ENCODE data around the gene KRT6C. TPM values are rescaled to one million over a fixed set of nuclear protein-coding genes. Genes with fewer than 3 reads are reported as not detected.

KRT6C gene
- total RNA-seq, 4 donors from 2014 or later = not detected

- no peak overlapping the region for H3K4me3 ChIP-seq
- no peaks in the 10 kb centered on the region for H3K36me3 ChIP-seq
- no peak for DNase-seq (ENCODE audit: extremely low spot score)
- 90% methylated on average over 1 of the region's 1 CpG for WGBS
- TF ChIP-seq CTCF (IDR thresholded peaks at IDR 0.05) = no peak
- no peak for TF ChIP-seq EP300 (IDR thresholded peaks at IDR 0.05)
- no peak for TF ChIP-seq POLR2A (IDR thresholded peaks at IDR 0.05; ENCODE audit: low read depth)
- no peak for TF ChIP-seq POLR2AphosphoS5 (IDR thresholded peaks at IDR 0.05)
- H3K9me3 ChIP-seq = no peaks in the 10 kb centered on the region
- no peaks in the 10 kb centered on the region for H3K27me3 ChIP-seq
- intact Hi-C loops (cut with DNase I) = no loop called here
- peaks cover 2 to 36% (median 30%) of the 10 kb centered on the region in 4 donors for H3K4me1 ChIP-seq
- H3K27ac ChIP-seq (replicated peaks in 1 of 4) = no peak overlapping the region
Observed at GRCh38 chr12:52419656-52420055, 53.9 kb downstream of the KRT6C start.

DNA sequence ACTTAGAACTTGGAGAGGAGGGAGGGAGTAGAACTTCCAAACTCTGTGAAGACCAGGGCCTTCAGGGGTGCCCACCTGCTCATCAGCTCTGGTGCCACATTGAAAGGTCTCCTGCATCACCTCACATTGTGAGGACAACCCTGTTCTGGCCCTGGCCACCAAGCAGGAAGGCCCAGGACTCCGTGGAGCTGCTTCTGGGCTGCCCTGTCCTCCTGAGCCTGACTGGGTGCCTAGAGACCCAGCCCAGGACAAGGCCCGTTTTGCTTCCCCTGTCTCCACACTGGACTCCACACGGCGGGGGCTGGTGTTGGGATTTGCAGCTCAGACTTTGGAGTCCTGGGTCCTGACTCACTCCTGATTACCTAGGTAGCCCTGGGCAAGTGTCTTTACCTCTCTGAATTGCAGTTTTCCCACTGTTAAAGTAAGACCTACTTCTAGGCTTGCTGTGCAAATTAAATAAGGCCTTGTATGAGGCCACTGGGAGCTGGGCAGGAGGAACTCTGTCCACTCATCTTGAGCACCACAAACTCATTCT lies 55.0 kb downstream of the KRT6C start:
- no peak overlapping the region for H3K27ac ChIP-seq (replicated peaks in 1 of 4)
- H3K4me3 ChIP-seq = no peak overlapping the region
- DNase-seq (ENCODE audit: extremely low spot score) = no peak
- no peaks in the 10 kb centered on the region for H3K27me3 ChIP-seq
- intact Hi-C loops (cut with DNase I) = no loop called here
- no peaks in the 10 kb centered on the region for H3K9me3 ChIP-seq
- H3K36me3 ChIP-seq = no peaks in the 10 kb centered on the region
- TF ChIP-seq POLR2A (IDR thresholded peaks at IDR 0.05; ENCODE audit: low read depth) (no peak), CTCF (IDR thresholded peaks at IDR 0.05) (no peak), EP300 (IDR thresholded peaks at IDR 0.05) (no peak), POLR2AphosphoS5 (IDR thresholded peaks at IDR 0.05) (no peak)
- peaks cover under 1 to 27% (median 24%) of the 10 kb centered on the region in 4 donors for H3K4me1 ChIP-seq
- WGBS = 100% methylated on average over 1 of the region's 4 CpGs

Other genes starting within 250 kb of the KRT6C start
- 1 to 10 TPM in 3 of 4 donors, under 1 TPM in 1; 0.83 to 8.4 (median 4.5) TPM for gene KRT7, start 240.6 kb downstream of the KRT6C start, total RNA-seq
- under 1 TPM in 2 of 4 donors, not detected in 2; 0.29 to 0.33 TPM for gene KRT86, start 199.2 kb downstream of the KRT6C start, total RNA-seq
- under 1 TPM in 2 of 4 donors, not detected in 2; 0.19 to 0.42 TPM for gene KRT81, start 182.3 kb downstream of the KRT6C start, total RNA-seq
- not detected for gene KRT83, start 152.4 kb downstream of the KRT6C start, total RNA-seq
- gene KRT85, start 106.3 kb downstream of the KRT6C start, total RNA-seq = not detected
- not detected for gene KRT84, start 88.2 kb downstream of the KRT6C start, total RNA-seq
- not detected for gene KRT82, start 67.5 kb downstream of the KRT6C start, total RNA-seq
- gene KRT75, start 39.4 kb downstream of the KRT6C start, total RNA-seq = not detected
- not detected for gene KRT6B, start 21.7 kb downstream of the KRT6C start, total RNA-seq
- 1 to 10 TPM in 1 of 4 donors, not detected in 3; 5.4 TPM for gene KRT6A, start 19.5 kb upstream of the KRT6C start, total RNA-seq
- 1 to 10 TPM in 1 of 4 donors, under 1 TPM in 1, not detected in 2; 0.46 to 1.2 TPM for gene KRT5, start 46.6 kb upstream of the KRT6C start, total RNA-seq
- not detected for gene KRT71, start 79.3 kb upstream of the KRT6C start, total RNA-seq
- not detected for gene KRT74, start 100.0 kb upstream of the KRT6C start, total RNA-seq
- not detected for gene KRT72, start 127.7 kb upstream of the KRT6C start, total RNA-seq
- not detected for gene KRT73, start 144.8 kb upstream of the KRT6C start, total RNA-seq
- not detected for gene KRT2, start 178.4 kb upstream of the KRT6C start, total RNA-seq
- gene KRT1, start 206.6 kb upstream of the KRT6C start, total RNA-seq = not detected
- gene KRT77, start 229.7 kb upstream of the KRT6C start, total RNA-seq = not detected

All from esophagus muscularis mucosa (tissue), 4 donors.